Hypothalamus (tissue), 51 donors: ENCODE data around the gene CCDC195.

Source experiments
- DNase-seq, 51 donors: peaks; one replicate each; lab custom pipeline; 2025; lab: John Stamatoyannopoulos, UW

The CCDC195 gene

DNA sequence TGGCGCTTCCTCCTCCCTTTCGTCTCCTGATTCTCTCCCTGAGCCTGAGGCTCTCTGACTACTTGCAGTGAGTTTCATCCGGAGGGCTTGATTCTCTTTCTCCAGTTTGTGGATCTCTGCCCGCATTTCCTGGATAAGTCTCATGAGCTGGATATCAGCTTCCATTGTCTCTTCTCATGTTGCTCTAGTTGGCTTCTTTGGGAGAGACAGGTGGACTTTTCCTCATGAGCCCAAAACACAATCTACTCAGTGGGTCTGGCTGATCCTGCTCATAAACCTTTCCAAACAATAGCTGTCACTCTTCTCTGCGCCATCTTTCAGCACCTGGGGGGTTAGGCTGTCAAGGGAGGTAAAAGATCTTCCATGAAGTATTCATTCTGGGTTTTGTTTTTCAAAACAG is at the start of gene CCDC195:
Gene CCDC195, minus strand, starts transcription at position 165 of the 400 bp plus-strand sequence. Its CDS starts 0 bp downstream, at position 165.
- no peak for DNase-seq

GRCh38 chr2:224764565-224765236 is 48.5 kb upstream of the CCDC195 start:
- DNase-seq: no peak

GRCh38 chr2:224757934-224758548 is 41.9 kb upstream of the CCDC195 start:
- no peak for DNase-seq

- DNase-seq: no peak
Observed at GRCh38 chr2:224753743-224754540, 37.8 kb upstream of the CCDC195 start.

DNA sequence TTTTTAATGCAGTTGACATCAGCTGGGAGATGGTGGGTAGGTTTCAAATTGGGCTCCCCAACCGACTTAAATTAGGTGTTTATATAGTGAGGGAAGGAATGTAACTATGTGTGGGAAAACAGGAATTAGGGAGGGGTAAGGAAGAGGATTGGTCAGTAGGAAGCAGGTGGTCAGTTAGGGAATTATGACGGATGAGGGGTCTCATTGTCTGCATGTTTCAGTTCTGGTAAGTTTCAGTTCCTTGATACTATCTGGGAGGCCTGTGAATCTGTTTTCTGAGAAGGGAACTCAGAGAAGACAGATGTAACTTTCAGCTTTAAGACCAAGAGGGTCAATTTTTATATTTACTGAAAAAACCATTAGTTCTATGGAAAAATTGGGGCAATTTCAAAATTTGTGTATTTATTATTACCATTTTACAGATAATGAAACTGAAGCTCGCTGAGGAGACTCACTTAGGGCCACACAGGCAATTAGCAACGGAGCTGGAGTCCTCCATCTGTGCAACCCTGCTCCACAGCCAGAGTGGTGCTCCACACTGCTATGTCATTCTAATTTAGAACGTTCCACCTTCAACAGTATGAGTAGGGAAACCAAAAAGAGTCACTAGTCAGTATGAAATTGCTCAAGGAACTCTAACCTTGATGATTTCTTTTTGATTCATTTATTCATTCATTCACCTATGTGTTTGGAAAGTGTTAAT is 36.0 kb upstream of the CCDC195 start:
- no peak for DNase-seq

- no peak for DNase-seq
Observed at GRCh38 chr2:224749136-224749535, 33.0 kb upstream of the CCDC195 start.

DNA sequence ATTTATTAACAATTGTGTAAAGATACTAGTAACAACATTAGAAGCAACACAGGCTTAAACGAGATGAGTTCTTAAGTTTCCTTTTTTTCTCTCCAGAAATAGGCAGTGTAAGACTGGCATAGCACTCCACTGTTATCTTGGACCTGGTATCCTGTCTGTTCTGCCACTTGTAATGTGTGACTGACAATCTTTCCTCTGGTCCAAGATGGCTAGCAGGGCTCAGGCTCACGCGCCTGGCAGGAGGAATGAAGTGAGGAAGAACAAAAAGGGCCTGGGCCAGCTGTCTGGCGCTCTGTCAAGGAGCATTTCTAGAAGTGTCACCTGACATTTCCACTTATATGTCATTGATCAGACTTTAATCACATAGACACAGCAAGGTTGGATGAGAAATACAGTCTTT is 31.6 kb upstream of the CCDC195 start:
- DNase-seq: no peak

DNA sequence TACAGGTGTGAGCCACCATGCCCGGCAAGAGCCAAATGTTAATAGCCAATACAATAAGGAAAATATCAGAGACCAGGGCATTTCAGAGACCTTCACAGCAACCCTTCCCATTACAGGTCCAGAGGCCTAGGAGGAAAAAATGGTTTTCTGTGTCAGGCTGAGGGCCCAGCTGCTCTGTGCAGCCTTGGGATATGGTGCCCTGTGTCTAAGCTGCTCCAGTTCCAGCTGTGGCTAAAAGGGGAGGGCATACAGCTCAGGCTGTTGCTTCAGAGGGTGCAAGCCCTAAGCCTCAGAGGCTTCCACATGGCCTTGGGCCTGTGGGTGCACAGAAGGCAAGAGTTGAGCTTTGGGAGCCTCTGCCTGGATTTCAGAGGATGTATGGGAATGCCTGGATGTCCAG is 20.1 kb upstream of the CCDC195 start:
- DNase-seq: no peak

- DNase-seq: no peak
Observed at GRCh38 chr2:224734949-224735348, 18.8 kb upstream of the CCDC195 start.

- no peak for DNase-seq
Observed at GRCh38 chr2:224731665-224732064, 15.5 kb upstream of the CCDC195 start.

- DNase-seq: no peak
Observed at GRCh38 chr2:224729435-224729834, 13.3 kb upstream of the CCDC195 start.

DNA sequence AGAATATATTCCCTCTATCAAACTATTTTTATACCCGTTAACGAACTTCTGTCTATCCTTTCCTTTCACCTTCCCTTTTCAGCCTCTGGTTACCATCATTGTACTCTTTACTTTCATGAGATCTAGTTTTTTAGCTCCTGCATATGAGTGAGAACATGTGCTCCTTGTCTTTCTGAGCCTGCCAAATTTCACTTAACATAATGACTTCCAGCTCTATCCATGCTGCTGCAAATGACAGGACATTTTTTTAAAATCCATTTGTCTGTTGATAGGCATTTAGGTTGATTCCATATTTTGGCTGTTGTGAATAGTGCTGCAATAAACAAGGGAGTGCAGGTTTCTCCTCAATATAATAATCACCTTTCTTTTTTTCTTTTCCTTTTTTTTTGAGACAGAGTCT is 8.2 kb upstream of the CCDC195 start:
- no peak for DNase-seq

DNA sequence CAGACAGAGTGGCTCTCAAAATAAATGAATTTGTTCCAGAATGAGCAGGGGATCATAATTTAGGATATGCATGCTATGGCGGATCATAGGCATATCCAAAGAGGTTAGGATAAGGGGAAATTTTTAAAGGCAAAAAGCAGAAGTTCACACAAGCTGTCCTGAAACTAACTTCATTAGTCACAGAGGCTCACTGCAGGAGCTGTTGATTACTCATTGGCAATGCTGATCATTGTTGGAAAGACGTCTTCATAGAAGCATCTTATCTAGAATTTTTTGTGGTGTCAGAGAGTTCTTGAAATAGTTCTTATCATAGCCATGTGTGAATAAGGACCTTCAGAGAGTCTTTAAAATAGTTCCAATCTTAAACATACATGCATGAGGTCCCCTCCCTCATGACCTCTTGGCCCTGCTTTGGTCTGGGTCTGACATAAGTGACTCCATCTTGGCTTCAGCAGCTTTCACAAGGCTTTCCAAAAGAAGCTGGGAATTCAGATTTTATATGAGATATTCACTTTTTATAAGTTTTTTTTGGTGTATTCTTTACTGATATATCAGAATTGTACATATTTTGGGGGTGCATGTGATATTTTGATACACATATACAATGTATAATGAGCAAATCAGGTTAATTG is 7.5 kb upstream of the CCDC195 start:
- no peak for DNase-seq

GRCh38 chr2:224722770-224723169 is 6.6 kb upstream of the CCDC195 start:
- no peak for DNase-seq

GRCh38 chr2:224722250-224722649 is 6.1 kb upstream of the CCDC195 start:
- DNase-seq: no peak

- DNase-seq: no peak
Observed at GRCh38 chr2:224716921-224717320, 756 bp upstream of the CCDC195 start.

DNA sequence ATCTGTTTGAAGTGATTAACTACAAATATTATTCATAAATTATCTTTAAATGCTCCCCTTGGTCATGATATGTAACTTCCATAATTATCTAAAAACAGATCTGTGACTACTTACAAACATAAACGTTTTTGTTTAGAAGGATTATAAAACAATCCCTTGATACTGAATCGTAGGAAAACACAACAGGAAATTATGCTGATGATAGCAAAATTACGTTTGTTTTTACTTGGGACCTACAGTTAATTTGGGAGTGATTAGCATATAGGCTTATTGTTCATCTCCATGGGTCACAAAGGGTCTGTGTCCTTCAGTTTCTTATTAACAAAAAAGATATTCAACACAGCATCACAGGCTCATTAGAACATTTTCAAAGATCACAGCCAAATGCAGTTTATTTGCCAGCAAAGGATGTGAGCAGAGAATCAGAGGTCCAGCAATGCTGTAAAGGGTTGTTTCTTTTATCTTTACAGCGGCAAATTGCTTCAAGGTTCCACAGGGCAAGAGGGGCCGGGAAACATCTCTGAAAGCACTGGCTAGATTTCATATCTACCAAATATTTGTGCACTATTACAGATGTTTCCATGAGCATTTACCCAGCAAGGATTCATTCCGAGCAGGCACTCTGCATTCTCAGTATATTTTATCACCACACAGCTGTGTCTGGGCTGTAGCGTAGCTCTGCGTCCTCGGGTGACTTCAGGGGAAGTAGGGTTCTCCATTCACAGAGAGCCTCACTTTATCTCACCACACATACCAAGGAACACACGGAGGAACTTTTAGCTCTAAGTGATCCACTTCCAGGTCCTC is 4.1 kb downstream of the CCDC195 start:
- DNase-seq: peak in 8 of 51 donors; percentile 0 to 8 (median 1)

- DNase-seq: no peak
Observed at GRCh38 chr2:224711381-224711780, 4.8 kb downstream of the CCDC195 start.

- no peak for DNase-seq
Observed at GRCh38 chr2:224709301-224709700, 6.9 kb downstream of the CCDC195 start.

- no peak for DNase-seq
Observed at GRCh38 chr2:224694502-224694901, 21.7 kb downstream of the CCDC195 start.
